GM18499 (cell line): ENCODE data around the gene CLK3.
"Not testable (repeated sequence)": the region's sequence is repeated elsewhere in the genome, so short reads cannot be mapped to it uniquely, and the experiment has no call there.

Source experiments
- ATAC-seq: cut with Tn5 transposase; IDR thresholded peaks from one replicate; pipeline ENCODE4 v1.9.1; 2021; ENCODE audit warnings: moderate number of reproducible peaks; ENCODE audit not compliant: insufficient read depth, unreplicated experiment

The CLK3 gene

DNA sequence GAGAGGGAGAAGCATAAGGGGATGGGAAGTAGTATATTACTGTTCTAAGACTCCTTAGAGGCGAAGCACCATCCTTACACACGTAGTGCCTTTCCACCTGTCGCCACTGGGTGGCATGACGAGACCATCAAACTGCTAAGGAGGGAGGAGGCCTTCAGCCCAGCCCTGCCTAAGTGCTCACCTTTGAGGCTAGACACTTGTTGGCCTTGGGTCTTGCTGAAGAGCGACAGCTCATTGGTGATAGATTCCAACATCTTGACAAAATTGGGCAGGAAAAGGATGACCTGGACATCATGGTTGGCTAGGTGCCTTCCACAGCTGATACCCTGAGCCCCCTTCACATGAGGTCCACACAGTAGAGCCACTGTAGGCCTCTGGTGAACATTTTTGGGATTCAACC is 19.6 kb downstream of the CLK3 start:
- ATAC-seq, result no peak

GRCh38 chr15:74636984-74637383 is 21.3 kb downstream of the CLK3 start:
- no peak for ATAC-seq

GRCh38 chr15:74641151-74641550 is 25.5 kb downstream of the CLK3 start:
- no peak for ATAC-seq

- no peak for ATAC-seq
Measured at GRCh38 chr15:74642348-74642733, 26.7 kb downstream of the CLK3 start.

DNA sequence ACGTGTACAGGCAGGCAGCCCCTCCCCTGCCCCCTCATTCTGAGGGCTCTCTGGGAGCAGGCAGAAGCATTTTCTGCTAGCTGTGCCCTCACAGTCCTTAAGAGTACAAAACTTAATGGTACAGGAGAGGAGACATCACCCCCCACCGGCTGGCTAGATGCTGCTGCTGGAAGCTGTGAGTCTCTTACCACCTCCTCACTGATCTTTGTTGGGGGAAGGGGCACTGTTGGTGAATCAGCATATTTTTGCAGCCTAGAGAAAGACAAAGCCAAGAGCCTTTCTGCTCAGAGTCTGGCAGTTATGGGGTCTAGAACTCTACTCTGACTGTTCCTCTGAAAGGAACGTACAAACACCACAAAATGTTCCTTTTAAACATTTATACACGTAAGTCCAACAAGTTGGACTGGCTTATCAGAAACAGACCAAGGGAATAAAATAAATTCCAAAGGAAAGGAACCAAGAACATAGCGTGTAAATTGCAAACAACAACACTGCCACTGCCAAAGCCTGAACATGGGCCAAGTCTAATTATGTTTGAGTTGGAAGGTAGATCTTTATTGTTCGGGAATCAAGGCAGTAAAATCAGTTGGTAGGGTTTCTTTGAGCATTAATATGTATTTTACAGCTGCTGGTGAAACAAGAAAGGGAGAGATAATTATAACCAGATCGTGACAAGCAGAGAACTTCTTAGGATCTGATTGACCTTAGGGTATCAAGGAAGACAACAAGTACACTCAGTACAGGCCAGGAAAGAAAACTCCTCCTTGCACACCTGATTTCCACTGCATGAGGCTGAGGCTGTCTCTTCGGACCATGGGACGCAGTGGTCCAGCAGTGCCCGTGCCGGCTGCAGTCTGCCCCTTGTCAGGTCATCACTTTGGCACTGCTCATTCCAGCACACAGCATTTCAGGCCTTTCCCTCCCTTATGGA is 27.4 kb downstream of the CLK3 start:
- ATAC-seq, result no peak

DNA sequence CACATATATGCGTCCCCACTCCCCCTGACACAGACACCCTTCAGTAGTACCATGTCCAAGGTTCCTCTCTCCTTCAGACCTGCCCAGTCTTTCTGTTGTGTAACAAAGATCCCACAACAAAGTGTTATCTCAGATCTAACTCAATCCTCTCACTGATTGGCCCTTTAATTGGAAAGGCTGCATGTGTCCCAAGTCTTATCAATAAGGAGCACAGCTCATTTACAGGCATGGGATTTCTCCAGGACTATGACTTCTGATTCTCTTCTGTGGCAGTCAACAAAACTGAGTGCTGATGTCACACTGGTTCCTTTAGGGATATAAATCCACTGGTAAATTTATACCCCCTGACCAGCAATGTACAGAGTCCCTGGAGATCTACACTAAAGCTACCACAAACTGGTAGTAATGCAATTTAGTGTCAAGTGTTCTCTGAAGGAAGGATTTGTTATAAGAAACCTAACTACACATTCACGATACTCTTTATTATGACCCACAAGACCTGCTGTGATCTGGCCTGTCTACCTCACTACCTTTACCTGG is 28.1 kb downstream of the CLK3 start:
- ATAC-seq, result no peak

DNA sequence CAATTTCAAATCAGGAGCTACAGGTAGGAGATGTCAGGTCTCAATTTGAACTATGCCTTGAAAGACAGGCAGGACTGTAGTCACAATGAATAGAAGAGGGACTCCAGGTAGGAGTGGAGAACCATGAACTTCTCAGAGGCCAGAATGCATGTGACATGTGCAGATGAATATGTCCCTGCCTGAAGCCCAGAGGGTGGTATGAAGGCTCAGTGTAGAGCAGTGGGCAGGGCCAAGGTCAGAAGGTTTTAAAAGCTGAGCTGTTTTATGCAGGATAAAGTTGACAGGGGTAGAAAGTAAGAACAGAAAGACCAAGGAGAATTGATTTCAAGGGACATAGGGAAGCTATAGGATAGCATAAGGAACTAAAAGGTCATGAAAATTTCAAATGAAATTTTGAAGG is 30.8 kb downstream of the CLK3 start:
- no peak for ATAC-seq

DNA sequence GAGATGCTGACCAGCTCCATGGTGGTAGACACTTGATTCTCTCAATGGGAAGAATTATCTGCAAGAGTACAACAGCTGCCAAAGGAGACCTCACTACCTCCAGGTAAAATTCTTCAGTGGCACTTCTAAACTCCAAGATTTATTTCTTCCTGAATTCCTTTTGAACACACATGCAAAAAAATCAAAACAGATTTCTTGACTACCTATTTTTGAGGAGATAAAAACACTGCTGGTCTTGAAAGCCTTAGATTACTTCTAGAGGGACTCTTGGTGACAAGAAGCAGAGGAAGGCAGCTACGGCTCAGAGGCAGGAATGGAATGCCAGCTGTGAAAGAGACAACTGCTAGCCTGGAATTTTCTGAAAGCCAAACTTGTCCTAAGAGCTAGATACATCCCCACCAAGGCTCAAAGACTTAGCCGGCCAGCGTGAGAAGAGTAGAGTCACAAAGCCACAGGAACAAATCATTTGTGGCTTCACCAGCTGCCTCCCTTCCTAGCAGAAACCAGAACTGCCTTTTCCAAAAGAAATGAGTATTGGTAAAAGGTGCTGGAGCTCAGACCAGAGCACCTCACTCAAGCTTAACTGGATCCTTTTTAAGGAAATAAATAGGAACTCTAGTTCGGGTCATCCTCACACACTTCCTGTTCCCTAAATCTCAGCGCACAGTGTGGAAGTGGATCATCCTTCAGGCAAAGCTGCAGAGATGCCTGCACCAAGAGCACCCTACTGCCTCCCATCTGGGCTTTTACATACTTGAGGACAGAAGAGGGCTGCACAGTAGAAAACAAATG is 32.6 kb downstream of the CLK3 start:
- ATAC-seq, result no peak

DNA sequence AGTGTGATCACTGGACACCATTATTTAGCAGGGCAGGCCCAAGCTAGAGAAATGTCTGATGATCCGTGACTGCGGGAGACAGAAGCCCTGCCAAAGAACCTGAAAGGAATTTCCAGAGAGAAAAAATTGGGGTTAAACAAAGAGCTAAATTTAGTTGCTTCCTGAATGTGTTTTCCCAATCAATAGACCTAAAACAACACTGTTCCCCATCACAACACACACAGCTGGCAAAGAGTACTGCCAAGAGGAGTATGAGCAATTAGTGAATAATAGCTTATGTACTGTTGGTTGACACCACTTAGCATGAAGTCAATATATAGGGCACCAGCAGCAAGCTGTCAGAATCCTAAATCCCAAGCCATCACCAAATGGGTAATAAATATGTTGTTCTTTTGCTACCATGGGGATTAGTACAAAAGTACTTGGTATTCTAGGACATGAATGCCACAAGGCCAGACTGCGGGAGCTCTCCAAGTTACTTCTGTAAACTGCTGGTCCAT is 35.7 kb downstream of the CLK3 start:
- ATAC-seq, result no peak

DNA sequence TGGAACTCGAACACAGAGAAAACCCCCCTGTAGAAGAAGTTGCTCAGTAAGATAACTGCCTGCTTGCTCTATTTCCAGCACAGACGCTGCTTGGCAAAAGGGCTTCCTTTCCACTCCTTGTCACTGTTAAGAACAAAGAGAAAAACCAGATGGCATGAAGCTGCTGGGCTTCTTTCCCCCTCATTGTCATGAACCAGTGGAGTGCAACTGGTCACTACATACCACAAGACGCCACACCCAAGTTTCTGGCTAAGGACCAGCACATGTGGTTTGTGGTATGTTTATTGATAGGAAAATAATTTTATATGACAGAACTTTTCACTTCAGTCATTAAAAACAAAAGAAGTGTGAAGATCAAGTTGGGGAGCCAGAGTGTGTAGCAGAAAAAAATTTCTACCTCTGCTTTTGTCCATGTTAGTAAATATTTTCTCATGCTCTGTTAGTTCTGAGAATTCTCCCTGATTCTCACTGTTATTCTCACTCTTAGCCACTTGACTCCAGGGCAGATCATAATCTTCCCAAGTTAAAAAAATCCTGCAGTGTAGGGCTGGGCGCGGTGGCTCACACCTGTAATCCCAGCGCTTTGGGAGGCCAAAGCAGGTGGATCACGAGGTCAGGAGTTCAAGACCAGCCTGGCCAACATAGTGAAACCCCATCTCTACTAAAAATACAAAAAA is 37.9 kb downstream of the CLK3 start:
- no peak for ATAC-seq

GRCh38 chr15:74655424-74655823 is 39.8 kb downstream of the CLK3 start:
- no peak for ATAC-seq

GRCh38 chr15:74656935-74657535 is 41.4 kb downstream of the CLK3 start:
- no peak for ATAC-seq

DNA sequence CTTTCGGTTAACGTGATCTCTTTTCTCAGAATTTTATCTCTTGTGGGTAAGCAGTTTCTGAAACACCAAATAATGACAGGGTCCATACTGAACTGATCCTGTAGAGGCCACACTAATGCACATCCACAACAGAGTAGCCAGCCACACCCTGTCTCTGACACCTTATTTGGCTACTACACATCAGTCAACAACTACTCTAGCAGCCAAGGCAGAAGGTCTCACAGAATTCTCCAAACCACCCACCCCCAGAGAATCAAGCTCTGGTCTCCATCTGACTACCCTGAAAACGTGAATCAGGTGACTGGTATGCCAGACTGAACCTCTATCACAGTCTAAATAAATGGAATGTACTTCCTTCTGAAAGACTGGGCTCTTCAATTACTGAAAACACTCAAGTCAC is 42.2 kb downstream of the CLK3 start:
- no peak for ATAC-seq

DNA sequence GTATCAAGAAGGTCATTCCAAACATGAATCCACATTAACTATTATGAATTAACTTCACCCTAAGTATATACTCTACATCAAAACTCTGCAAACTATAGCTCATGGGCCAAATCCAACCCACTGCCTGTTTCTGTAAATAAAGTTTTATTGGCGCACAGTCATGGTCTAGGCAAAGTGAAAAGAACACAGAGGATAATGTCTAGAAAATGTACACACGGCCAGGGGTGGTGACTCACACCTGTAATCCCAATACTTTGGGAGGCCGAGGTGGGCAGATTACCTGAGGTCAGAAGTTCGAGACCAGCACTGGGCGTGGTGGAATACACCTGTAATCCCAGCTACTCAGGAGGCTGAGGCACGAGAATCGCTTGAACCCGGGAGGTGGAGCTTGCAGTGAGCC is 45.6 kb downstream of the CLK3 start:
- not testable (repeated sequence) for ATAC-seq

DNA sequence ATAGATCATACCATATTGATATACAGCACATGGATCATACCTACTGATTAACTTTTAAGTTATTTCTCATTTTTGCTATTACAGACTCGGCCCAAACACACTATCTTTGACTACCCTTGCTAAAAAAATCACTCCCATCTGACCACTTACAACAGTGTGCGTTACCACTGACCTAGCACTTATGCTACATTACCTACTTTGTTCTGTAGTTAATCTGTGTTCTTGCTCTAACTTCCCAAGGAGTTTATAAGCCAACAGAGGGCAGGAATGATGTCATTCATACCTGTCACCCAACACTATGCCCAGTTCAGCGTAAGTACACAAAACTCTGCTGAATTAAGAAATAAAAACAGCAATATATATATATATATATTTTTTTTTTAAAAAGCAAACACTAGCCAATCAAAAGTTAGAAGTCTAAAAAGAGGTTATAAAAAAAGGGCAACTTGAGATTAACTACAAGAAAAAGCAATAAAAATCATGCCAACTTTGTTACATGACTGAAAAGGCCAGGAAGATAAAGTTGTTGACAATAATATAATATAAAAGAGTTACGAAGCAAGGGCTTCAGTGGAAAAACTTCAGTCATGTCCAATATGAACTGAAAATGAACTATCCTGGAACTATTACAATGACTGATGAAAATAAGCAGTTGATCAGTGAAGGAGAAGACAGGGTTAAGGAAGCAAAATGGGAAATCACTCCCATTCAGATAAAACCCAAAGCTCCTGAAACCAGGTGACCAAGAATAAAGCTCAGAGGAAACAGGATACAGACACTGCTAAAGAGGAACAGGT is 46.6 kb downstream of the CLK3 start:
- no peak for ATAC-seq

GRCh38 chr15:74663303-74664027 is 47.8 kb downstream of the CLK3 start:
- no peak for ATAC-seq

- ATAC-seq, result no peak
Measured at GRCh38 chr15:74664028-74664616, 48.5 kb downstream of the CLK3 start.

DNA sequence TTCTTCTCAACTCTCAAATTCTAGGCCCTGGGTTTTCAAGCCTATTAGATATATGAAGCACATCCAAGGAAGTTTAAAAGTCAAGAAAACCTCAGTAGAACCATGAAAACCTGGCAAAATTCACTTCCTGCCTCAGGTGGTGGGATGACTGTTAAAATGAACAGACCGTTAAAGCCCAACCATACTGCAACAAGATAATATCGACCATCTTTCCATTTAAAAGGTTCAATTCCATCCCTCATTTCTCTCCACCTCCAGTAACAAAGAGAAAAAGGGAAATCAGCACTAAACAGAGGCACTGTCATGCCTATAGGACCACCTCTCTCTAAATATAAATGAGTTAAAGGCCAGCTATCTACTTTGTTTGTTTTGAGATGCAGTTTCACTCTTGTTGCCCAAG is 49.0 kb downstream of the CLK3 start:
- no peak for ATAC-seq
